Cardiac muscle cell (in vitro differentiated cells and primary cell): Measurements from ENCODE around the gene BTD. TPM values are rescaled to one million over a fixed set of nuclear protein-coding genes. Genes with fewer than 3 reads are reported as not detected.

Experiments used
- DNase-seq, 2 donors: peaks; one replicate each; pipeline versions ENCODE4 v3.0.0 to v3.0.0-alpha.2; 2010 to 2017; ENCODE audit warnings: low read depth in 1 of 2, low spot score in 1 of 2
- H3K27ac ChIP-seq: fragments of 200-600 bp; sonication (generic); 2 replicates; pipeline ENCODE4 v1.5.1; 2016
- H3K27me3 ChIP-seq: fragments of 200-600 bp; sonication (generic); 2 replicates; pipeline ENCODE4 v1.6.0; 2016; ENCODE audit warnings: control low read depth
- H3K36me3 ChIP-seq: fragments of 200-600 bp; sonication (generic); 2 replicates; pipeline ENCODE4 v1.5.1; 2016; ENCODE audit warnings: control low read depth
- H3K4me1 ChIP-seq: fragments of 200-600 bp; sonication (generic); 2 replicates; pipeline ENCODE4 v1.8.1; 2017; ENCODE audit warnings: low read depth, mild to moderate bottlenecking, mixed run types
- H3K4me3 ChIP-seq: fragments of 200-600 bp; sonication (generic); 2 replicates; pipeline ENCODE4 v1.5.1; 2016; ENCODE audit warnings: mild to moderate bottlenecking
- H3K9me3 ChIP-seq: fragments of 200-600 bp; sonication (generic); 2 replicates; pipeline ENCODE4 v1.5.1; 2017; ENCODE audit warnings: low read depth, mild to moderate bottlenecking, control low read depth
- polyA plus RNA-seq: library from polyadenylated mRNA; unstranded; fragments of >200 nt; fragmentation: Nextera tagmentation; extraction: Ambion mirVana; gene quantifications from 2 replicates; pipeline ENCODE4 v1.2.1, GENCODE V29; 2016
- total RNA-seq: library from RNA; depleted of rRNA; stranded (reverse); fragments of >200 nt; gene quantifications from 2 replicates; pipeline ENCODE4 v1.2.3, GENCODE V29; 2016
- TF ChIP-seq, protein P1 (sequence below): IDR thresholded peaks from 2 replicates; pipeline ENCODE4 v1.5.1; 2012; ENCODE audit warnings: low read depth, mild to moderate bottlenecking, low read length

BTD gene
- total and polyA plus RNA-seq, 2 experiments from 2014 or later, result 9.4 to 14.4 TPM

DNA sequence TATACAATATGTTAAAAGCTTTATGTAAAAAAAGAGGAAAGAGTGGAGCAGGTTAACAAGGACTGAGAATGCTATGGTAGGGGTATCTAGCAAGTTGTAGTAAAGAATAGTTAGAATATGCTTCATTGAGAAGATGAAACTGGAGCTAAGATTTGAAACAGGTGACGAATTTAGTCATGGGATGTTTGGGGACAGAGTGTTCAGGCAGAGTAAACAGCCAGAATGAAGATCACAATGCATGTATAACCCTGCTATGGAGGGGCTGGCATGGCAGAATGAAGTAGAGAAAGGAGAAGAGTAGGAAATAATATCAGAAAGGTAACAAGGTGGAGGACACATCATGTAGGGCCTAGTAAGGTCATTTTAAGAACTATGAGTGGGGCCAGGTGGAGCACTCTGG, 72.0 kb downstream of the BTD start:
- Histone ChIP-seq H3K4me1 (no peaks in the 10 kb centered on the region), H3K27ac (no peak overlapping the region), H3K27me3 (no peaks in the 10 kb centered on the region), H3K9me3 (no peaks in the 10 kb centered on the region), H3K36me3 (peaks cover 30% of the 10 kb centered on the region), H3K4me3 (no peak overlapping the region)
- no peak for DNase-seq
- TF ChIP-seq, protein P1, sequence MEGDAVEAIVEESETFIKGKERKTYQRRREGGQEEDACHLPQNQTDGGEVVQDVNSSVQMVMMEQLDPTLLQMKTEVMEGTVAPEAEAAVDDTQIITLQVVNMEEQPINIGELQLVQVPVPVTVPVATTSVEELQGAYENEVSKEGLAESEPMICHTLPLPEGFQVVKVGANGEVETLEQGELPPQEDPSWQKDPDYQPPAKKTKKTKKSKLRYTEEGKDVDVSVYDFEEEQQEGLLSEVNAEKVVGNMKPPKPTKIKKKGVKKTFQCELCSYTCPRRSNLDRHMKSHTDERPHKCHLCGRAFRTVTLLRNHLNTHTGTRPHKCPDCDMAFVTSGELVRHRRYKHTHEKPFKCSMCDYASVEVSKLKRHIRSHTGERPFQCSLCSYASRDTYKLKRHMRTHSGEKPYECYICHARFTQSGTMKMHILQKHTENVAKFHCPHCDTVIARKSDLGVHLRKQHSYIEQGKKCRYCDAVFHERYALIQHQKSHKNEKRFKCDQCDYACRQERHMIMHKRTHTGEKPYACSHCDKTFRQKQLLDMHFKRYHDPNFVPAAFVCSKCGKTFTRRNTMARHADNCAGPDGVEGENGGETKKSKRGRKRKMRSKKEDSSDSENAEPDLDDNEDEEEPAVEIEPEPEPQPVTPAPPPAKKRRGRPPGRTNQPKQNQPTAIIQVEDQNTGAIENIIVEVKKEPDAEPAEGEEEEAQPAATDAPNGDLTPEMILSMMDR, result no peak

DNA sequence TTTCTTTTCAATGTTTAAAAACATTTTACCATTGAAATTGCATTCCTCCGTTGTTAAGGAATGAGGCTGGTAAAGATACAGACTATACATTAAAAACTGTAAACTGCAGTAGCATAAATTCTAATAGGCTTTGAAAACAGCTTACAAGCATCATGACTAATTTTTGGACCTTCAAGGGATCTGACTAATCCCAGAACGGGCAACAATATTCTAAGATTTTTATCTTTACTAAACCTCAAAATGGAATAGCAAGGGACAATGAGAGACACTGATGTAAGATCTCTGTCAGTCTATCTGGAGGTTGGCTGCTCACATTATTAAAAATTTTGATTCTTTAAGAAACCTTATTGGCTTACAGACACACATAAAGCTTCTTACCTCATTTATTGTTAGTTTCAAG, 74.7 kb downstream of the BTD start:
- Histone ChIP-seq H3K4me3 (no peak overlapping the region), H3K9me3 (no peaks in the 10 kb centered on the region), H3K27me3 (no peaks in the 10 kb centered on the region), H3K4me1 (no peaks in the 10 kb centered on the region), H3K36me3 (peaks cover 30% of the 10 kb centered on the region), H3K27ac (no peak overlapping the region)
- DNase-seq, result no peak
- TF ChIP-seq, protein P1, result no peak

DNA sequence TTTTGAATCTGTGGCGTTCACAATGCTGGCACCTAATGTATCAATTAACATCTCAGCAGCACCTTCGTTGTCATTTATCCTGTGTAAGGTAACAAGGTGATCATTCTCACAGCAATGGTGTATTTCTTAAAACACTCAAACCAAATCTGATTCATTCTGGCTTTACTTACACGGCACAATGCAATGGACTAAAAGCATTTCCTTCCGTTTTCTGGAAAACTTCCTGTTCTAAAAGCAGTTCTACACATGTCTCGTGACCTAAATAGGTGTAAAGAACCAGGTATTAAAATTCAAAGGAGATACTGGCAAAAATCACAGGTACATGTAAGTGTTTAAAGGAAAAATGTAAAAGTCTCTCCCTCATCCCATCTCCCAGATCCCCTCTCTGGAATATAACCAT, 77.8 kb downstream of the BTD start:
- peaks cover 12% of the 10 kb centered on the region for H3K4me1 ChIP-seq
- DNase-seq, result no peak
- no peak overlapping the region for H3K4me3 ChIP-seq
- no peaks in the 10 kb centered on the region for H3K27me3 ChIP-seq
- H3K27ac ChIP-seq, result no peak overlapping the region
- H3K9me3 ChIP-seq, result no peaks in the 10 kb centered on the region
- H3K36me3 ChIP-seq, result peaks cover 30% of the 10 kb centered on the region
- TF ChIP-seq, protein P1, result no peak

DNA sequence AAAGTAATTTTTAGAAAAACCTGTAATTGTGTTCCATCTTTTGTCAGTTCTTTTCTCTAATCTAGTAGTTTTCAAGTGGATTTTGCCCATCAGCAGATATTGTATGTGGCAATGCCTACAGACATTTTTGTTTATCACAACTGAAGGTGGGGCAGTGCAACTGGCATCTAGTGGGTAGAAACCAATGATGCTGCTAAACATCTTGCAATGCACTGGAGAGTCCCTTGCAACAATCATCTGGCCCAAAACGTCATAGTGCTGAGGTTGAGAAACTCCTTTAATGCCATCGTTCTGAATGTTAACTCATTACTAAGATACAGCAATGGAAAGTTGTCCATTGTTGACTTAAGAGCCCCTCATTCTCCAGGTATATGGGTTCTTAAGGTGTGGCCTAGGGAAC, 80.1 kb downstream of the BTD start:
- H3K36me3 ChIP-seq, result peaks cover 18% of the 10 kb centered on the region
- no peaks in the 10 kb centered on the region for H3K9me3 ChIP-seq
- DNase-seq, result no peak
- H3K27ac ChIP-seq, result no peak overlapping the region
- TF ChIP-seq, protein P1, result no peak
- no peaks in the 10 kb centered on the region for H3K27me3 ChIP-seq
- no peak overlapping the region for H3K4me3 ChIP-seq
- H3K4me1 ChIP-seq, result peaks cover 12% of the 10 kb centered on the region

DNA sequence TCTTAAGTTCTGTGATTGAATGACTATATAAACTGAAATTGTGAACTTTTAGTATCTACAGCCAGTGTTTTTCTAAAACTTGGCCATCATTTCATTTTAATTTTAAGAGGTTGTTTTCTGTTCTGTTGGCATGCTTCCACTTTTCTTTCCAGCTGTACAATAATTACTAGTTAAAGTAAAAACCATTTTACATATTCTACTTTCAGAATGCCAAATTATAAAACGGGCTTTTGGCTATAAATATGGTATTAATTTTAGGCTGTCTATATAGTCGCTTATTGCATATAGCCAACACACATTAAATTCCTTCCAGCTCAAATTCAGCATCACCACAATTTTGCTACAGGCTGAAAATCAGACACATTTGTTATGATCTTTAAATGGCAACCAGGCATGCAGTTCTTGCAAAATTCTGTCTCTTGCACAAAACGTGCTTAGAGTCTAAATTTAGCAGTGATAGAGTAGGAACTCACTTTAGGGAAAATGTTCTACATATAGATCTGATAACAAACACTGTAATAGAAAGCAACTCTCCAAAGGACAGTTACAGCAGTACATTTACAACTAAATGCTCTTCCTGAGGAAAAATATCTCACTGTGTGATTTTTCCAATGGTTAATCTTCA, 81.1 kb downstream of the BTD start:
- no peak overlapping the region for H3K27ac ChIP-seq
- peak; percentile 6 to 81 for DNase-seq
- H3K27me3 ChIP-seq, result no peaks in the 10 kb centered on the region
- peaks cover 8% of the 10 kb centered on the region for H3K36me3 ChIP-seq
- peaks cover 12% of the 10 kb centered on the region for H3K4me1 ChIP-seq
- no peak overlapping the region for H3K4me3 ChIP-seq
- H3K9me3 ChIP-seq, result no peaks in the 10 kb centered on the region
- TF ChIP-seq, protein P1, result no peak
